HG03025 (cell line): ENCODE results near the gene CDC42BPA.

Source experiments
- ATAC-seq: cut with Tn5 transposase; IDR thresholded peaks from one replicate; pipeline ENCODE4 v1.9.1; 2021; ENCODE audit warnings: mild to moderate bottlenecking, moderate library complexity; ENCODE audit not compliant: unreplicated experiment, low FRiP score

CDC42BPA gene

DNA sequence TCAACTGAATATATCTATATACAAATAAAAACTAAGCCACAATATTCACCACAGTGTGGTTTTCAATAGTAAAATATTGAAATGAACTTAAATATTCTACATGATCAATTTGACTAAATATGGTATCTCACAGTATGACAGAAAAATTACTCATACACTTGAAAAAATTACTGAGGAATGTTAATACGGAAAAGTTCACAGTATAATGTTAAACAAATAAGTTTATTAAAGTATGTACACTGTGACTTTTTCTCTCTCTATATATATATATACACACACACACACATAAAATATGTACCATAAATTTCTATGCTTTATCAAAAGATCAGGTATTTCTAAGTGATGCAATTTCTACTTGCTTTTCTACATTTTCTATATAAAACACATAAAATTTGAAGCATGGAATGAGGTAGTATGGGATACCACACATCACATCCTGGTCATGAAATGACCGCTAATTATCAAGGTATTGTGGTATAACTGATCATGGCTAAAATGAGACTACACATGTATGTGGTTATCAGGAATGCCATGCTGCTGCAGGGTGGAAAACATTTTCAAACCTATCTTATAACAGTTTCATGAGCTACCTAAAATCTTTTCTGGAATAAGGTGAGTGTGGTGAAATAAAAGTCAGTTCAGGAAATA is 102.3 kb downstream of the CDC42BPA start:
- ATAC-seq, result no peak

GRCh38 chr1:227214207-227214606 is 104.1 kb downstream of the CDC42BPA start:
- no peak for ATAC-seq

GRCh38 chr1:227213426-227213825 is 104.9 kb downstream of the CDC42BPA start:
- ATAC-seq, result no peak

- ATAC-seq, result no peak
Observed at GRCh38 chr1:227212164-227212563, 106.1 kb downstream of the CDC42BPA start.

- no peak for ATAC-seq
Observed at GRCh38 chr1:227210604-227211003, 107.7 kb downstream of the CDC42BPA start.

DNA sequence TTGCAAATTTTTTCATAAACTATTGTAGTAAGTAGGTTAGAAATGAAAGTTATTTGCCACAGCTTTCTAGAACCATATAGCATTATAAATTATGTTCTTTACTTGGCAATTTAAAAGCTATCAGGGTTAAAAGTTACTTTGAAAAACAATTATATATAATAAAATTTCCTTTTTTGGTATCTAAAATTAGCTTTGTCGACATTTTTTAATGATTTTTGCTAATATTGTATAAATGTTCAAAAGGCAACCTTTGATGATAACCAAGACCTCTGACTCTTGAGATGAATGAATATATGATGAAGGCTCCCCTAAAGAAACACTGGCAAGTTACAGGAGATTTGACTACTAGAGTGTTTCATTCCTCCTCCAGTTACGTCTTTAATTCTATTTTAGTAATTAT is 121.2 kb downstream of the CDC42BPA start:
- ATAC-seq, result no peak

DNA sequence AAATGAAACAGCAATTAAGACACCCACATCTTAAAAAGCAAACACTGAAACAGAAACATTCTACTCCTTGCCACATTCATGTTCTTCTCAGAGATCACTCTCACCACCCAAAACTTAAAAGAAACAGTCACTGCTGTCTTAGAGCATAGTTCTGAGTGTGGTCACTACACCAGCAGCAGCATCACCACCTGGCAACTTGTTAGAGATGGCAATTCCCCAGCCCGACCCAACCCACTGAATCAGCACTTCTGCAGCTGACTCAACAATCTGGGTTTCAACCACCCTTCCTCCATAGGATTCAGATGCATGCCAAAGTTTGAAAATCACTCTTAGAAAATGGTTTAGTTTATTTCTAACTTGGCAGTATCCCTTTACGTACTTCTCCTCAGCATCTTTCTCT is 126.1 kb downstream of the CDC42BPA start:
- no peak for ATAC-seq

DNA sequence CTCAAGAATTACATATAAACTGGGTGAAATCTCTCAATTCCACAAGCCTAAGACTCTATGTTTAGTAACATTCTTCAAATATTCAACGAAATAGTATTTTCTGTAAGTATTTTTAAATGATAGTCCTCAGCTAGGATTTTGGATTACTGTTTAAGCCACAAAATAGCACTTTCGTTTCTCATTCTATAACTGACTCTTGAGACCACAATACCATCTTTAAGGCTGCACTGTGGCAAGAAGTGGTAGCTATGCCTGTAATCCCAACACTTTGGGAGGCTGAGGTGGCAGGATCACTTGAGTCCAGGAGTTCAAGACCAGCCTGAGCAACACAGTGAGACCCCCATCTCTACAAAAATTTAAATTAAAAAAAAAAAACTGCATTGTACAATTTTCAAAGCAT is 126.7 kb downstream of the CDC42BPA start:
- ATAC-seq, result no peak

DNA sequence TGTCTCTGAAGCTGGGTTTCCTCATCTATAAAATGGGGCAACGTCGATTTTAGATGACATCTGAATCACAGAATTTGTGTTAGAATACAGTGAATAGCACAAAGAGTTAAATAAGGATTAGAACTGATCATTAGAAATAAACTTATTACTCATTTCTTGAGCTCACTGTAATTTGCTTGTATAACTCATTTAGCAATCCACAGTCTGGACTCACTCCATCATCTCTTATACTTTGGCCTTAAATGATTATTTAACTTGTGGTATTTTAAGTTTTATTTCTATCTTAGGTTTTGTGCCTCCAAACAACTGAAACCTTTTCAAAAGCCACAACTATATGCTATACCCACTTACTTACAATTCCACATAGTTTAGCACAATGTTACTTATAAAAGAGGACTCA is 128.0 kb downstream of the CDC42BPA start:
- no peak for ATAC-seq

DNA sequence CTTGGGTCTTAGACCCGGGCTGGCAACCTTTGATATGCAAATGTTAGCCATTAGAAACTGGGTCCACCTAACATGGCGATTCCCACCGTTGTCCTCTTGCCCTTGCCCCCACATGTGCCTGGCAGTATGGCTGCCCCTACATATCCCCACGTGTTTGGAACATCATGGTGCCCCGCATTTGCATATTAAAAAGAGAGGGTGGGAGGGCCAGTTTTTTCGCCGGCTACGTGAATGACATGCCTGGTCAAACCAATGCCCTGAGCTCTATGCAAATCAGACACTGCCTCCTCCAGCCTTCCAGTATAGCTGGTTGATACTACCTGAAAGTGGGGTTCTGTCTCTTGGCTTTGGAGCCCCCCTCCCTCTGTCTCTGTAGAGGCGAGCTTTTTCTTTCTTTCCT is 133.0 kb downstream of the CDC42BPA start:
- no peak for ATAC-seq

GRCh38 chr1:227182012-227182411 is 136.3 kb downstream of the CDC42BPA start:
- no peak for ATAC-seq

GRCh38 chr1:227175611-227176010 is 142.7 kb downstream of the CDC42BPA start:
- ATAC-seq, result no peak

DNA sequence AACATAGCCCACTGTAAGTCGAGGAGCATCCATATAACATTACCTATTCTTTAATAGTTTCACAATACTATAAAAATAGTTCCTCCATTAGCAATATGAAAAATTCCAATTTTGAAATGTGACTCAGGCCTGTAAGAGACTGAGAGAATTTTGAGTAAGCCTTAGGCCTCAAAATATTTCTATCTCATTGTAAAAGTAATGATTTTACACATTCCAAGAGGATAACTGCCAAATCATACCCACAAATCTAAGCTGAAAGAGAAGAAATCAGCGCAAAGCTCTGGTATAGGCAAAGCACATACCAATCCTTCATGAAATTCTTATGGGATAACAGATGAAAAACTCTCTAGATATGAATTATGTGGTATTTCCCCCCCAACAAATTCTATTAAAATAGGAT is 144.1 kb downstream of the CDC42BPA start:
- no peak for ATAC-seq

DNA sequence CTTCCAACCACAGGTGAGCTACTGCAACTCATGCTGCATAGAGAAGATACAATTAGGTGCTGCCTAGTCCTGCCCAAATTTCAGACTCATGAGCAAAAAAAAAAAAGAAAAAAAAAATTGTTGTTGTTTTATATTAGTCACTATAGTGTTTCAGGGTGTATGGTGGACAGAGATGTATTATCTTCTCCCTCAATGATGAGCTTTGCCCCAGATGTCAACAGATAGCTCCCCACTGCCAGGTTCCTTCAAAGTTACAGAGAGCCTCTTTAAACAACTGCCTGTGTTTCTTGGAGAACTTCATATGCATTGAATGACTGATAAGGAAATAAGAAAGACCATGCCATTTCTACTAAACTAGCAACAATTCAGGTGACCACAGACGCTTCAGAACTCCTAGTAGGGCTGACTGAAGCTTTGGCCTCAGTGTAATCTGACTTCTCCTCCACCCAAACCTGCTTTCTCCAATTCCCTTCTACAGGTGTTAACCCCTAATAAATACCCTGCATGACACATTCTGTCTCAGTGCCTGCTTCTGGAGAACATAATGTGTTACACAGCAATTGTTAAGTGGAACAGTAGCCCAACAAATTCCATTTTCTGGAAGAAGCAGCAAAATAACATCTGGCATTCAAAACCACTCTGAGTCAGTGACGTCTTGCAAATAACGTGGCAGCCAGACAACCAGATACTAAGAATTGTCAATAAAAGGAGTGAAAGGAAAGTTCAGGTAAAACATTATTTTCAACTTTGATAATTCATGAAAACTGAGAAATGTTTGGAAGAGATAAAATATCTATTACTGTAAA is 147.7 kb downstream of the CDC42BPA start:
- no peak for ATAC-seq

DNA sequence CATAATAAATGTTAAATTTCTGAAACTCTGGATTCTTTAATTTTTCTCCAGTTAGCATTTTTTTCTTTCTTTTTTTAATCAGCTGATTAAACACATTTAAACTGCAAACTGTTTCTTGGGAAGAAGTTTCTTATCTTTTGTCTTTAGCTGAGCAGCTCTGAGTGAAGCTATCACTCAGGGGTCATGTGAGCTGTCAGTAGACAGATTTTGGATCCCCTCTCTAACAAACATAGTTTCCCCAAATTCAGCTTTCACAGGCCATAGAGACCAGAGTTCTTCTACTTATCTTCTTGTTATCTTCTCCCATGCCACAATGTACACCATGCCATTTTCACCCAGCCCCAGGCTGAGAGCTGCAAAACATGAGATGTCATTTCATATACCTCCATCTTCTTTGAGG is 148.9 kb downstream of the CDC42BPA start:
- no peak for ATAC-seq

DNA sequence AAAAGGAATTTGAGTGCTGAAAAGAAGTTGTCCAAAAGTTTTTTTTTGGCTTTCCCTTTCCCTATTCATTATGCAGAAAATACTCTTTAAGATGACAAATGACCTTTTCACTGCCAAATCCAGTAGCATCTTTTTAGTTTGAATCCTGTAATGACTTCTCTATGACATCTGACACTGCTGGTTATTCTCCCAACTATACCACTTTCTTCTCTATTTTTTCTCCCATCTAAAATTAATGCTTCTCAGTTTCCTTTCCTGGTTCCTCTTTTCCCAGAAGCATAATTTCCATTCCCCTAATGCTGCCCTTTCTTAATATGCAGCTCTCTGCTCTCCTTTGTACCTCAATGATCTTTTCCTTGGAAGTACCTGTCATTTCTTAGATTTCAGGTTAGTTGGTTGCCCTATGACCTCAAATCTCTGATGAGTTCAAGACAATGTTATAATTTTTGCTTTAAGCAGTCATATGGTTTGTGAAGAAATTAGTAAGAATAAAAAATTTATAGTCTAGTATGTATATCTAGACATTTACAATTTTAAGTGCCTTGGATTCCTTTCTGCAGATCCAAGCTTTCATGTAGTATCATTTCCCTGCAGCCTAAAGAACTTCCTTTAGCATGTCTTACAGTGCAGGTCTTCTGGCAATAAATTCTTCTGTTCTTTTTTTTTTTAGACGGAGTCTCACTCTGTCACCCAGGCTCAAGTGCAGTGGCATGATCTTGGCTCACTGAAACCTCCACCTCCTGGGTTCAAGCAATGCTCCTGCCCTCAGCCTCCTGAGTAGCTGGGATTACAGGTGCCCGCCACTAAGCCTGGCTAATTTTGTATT is 150.8 kb downstream of the CDC42BPA start:
- ATAC-seq, result no peak

DNA sequence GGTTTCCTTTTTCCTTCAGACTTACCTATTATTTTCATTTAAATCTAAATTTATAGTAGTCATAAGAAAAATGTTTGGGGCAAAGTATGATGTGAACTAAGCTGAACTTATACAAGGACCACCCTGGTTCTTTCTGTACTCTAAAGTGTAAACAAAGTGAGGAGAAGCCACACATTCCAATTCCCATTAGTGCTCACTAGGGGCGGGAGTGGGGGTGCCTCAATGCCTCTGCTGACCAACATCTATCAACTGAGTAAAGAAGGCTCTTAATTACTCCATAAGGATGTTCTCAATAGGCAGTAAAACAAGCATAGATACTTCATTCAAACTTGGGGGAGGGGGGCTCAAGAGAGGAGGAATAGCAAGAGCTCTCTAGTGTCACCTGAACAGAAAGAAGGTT is 151.7 kb downstream of the CDC42BPA start:
- ATAC-seq, result no peak

GRCh38 chr1:227161470-227161869 is 156.8 kb downstream of the CDC42BPA start:
- no peak for ATAC-seq

GRCh38 chr1:227156520-227156919 is 161.8 kb downstream of the CDC42BPA start:
- ATAC-seq, result no peak

DNA sequence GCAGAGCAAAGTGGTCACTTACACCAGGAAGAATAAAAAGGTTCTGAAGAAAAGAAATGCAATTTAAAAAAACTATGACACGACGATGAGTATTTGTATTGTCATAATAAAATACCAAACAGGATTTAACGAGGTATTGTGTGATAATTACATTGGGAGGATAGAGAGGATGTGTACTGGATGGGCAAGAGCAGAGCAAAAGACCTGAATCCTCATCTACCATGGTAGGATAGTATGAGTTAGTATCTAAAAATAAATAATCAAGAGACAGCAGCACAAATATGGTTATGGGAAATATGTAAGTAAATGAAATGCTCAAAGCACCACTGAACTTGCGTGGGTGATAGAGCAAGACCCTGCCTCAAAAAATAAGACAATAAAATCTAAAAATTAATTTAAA is 162.6 kb downstream of the CDC42BPA start:
- ATAC-seq, result no peak

DNA sequence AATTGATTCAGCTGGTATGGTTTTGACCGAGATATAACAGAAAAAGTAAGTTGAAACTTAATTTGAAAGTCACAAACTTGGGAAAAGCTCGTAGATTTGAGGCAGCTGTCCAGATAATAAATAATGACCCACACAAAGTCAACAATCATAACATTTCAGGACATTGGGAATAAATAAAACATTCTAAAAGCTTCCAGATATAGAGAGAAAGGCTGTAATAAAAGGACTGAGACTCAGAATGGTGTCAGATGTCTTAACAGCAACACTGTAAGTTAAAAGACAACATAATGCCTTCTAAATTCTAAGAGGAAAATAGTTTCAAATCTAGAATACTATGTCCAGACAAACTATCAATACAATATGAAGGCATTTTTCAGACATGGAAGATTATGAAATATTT is 163.3 kb downstream of the CDC42BPA start:
- ATAC-seq, result no peak
